Activated CD8-positive, alpha-beta memory T cell treated with anti-CD3 and anti-CD28 coated beads for 1 hour (primary cell): ENCODE results near the gene PTPRF.

Source experiments
- DNase-seq, 2 donors: peaks; one replicate each; pipeline ENCODE4 v3.0.0-alpha.2; 2020; ENCODE audit warnings: low read depth in 1 of 2; ENCODE audit errors: extremely low read depth in 1 of 2

PTPRF gene

GRCh38 chr1:43550598-43551246 is 20.0 kb downstream of the PTPRF start:
- DNase-seq = no peak

- DNase-seq = no peak
These were observed 20.8 kb downstream of the PTPRF start for GRCh38 chr1:43551396-43551888.

- no peak for DNase-seq
These were observed 21.5 kb downstream of the PTPRF start for GRCh38 chr1:43552059-43552742.

GRCh38 chr1:43552813-43553212 is 22.1 kb downstream of the PTPRF start:
- DNase-seq = no peak

GRCh38 chr1:43554444-43554992 is 23.8 kb downstream of the PTPRF start:
- DNase-seq = no peak

- no peak for DNase-seq
These were observed 26.1 kb downstream of the PTPRF start for GRCh38 chr1:43556782-43557181.

GRCh38 chr1:43557744-43558245 is 27.1 kb downstream of the PTPRF start:
- DNase-seq = no peak

- no peak for DNase-seq
These were observed 27.7 kb downstream of the PTPRF start for GRCh38 chr1:43558346-43558841.

- DNase-seq = no peak
These were observed 29.0 kb downstream of the PTPRF start for GRCh38 chr1:43559714-43560113.

- no peak for DNase-seq
These were observed 29.6 kb downstream of the PTPRF start for GRCh38 chr1:43560286-43560685.

- DNase-seq = no peak
These were observed 33.3 kb downstream of the PTPRF start for GRCh38 chr1:43563876-43564539.

- DNase-seq = no peak
These were observed 34.1 kb downstream of the PTPRF start for GRCh38 chr1:43564551-43565348.

GRCh38 chr1:43565600-43566360 is 35.1 kb downstream of the PTPRF start:
- no peak for DNase-seq

- no peak for DNase-seq
These were observed 35.8 kb downstream of the PTPRF start for GRCh38 chr1:43566382-43567044.

GRCh38 chr1:43569175-43569574 is 38.5 kb downstream of the PTPRF start:
- DNase-seq = no peak

GRCh38 chr1:43570277-43570676 is 39.6 kb downstream of the PTPRF start:
- DNase-seq = no peak

GRCh38 chr1:43570715-43571114 is 40.0 kb downstream of the PTPRF start:
- no peak for DNase-seq

GRCh38 chr1:43572084-43572483 is 41.4 kb downstream of the PTPRF start:
- no peak for DNase-seq

- no peak for DNase-seq
These were observed 41.9 kb downstream of the PTPRF start for GRCh38 chr1:43572538-43572937.
